DMS114 treated with DMSO at 0.1 percent for 48 hours (cell line): ENCODE measurements around the gene MUC5AC.
"Not testable (repeated sequence)": the region's sequence is repeated elsewhere in the genome, so short reads cannot be mapped to it uniquely, and the experiment has no call there.

Experiments used
- DNase-seq: peaks from one replicate; lab custom pipeline; 2025; ENCODE audit not compliant: unreplicated experiment; lab: John Stamatoyannopoulos, UW

Gene MUC5AC

DNA sequence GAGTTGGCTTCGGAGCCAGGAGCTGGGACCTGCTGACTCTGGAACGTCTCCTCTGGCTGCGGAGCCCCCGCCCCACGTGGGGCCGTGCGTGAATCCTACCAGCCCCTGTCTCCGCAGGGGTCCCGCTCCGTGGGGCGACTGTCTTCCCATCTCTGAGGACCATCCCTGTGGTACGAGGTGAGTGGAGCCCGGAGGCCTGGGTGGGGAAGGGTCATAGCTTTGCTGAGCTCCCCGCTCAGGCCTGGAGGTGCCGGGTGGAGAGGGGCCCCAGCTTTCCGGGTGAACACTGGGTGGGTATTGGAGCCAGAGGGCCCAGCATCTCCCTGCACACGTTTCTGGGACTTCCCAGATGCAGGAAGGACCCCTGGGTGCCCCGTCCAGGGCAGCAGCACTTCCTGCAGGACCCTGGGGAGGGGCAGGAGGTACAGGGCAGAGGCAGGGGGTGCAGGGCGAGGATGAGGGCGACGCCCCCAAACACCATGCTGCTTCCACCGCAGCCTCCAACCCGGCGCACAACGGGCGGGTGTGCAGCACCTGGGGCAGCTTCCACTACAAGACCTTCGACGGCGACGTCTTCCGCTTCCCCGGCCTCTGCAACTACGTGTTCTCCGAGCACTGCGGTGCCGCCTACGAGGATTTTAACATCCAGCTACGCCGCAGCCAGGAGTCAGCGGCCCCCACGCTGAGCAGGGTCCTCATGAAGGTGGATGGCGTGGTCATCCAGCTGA lies 3.8 kb downstream of the MUC5AC start:
- DNase-seq: no peak

DNA sequence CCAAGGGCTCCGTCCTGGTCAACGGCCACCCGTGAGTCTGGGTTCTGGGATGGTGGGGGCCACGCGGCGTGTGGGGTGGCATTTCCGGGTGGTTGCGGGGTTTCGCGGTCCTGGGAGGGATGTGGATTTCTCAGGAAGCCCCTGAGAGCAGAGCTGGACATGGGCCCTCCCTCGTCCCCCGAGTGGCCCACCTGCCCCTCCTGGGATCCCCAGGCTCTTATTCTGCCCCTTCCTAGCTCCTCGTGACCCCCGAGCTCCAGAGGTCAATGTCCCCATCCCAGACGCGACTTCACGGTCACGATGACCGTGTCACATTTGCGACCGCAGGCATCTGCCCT lies 4.4 kb downstream of the MUC5AC start:
- no peak for DNase-seq

GRCh38 chr11:1162491-1163311 lies 4.9 kb downstream of the MUC5AC start:
- no peak for DNase-seq

DNA sequence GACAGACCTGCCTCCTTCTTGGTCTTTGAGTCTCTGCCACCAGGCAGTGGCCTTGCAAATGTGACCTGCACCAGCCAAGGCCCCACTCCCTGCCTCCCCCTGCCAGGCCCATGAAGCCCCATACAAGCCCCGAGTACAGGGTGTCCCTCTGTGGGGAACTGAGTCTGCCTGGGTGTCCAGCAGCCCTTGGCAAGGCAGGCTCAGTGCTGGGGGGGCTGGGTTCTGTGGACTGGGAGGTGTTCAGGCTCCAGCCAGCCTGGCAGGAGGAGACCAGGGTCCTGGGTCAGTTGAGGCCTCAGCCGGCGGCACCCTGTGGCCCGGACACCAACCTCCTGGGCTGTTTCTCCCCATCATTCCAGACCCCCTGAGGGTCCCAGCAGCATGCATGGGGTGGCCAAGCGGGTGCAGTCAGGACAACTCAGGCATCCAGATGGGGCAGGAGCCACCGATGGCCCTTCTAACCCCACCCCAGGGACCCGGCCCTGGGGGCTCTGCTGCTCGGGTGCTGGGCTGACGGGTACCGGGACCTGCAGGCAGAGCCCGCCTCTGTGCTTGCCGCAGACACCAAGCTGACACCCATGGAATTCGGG lies 5.7 kb downstream of the MUC5AC start:
- no peak for DNase-seq

- no peak for DNase-seq
Measured at GRCh38 chr11:1163911-1164735, 6.4 kb downstream of the MUC5AC start.

DNA sequence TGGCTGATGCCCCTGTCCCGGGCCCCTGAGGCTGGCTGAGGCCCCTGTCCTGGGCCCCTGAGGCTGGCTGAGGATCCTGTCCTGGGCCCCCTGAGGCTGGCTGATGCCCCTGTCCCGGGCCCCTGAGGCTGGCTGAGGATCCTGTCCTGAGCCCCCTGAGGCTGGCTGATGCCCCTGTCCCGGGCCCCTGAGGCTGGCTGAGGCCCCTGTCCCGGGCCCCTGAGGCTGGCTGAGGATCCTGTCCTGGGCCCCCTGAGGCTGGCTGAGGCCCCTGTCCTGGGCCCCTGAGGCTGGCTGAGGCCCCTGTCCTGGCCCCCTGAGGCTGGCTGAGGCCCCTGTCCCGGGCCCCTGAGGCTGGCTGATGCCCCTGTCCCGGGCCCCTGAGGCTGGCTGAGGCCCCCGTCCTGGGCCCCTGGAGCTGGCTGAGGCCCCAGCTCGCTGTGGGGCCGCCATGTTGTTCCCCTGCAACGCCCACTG lies 7.1 kb downstream of the MUC5AC start:
- DNase-seq: not testable (repeated sequence)

GRCh38 chr11:1165256-1166041 lies 7.7 kb downstream of the MUC5AC start:
- no peak for DNase-seq

DNA sequence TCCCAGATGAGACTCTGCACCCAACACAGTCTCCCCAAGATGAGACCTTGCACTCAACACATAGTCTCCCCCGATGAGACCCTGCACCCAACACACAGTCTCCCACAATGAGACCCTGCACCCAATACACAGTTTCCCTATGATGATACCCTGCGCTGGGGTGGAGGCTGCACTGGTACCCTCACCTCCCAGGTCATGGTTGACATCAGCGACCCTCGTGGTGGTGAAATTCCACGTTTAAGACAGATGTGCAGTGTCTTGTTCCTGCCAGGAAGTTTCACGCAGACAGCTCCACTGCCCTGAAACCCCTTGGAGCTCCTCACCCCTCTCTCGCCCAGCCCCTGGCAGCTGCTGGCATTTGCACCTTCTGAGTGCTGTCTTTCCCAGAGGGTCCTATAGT lies 9.5 kb downstream of the MUC5AC start:
- no peak for DNase-seq

GRCh38 chr11:1167751-1168231 lies 10.0 kb downstream of the MUC5AC start:
- DNase-seq: no peak

DNA sequence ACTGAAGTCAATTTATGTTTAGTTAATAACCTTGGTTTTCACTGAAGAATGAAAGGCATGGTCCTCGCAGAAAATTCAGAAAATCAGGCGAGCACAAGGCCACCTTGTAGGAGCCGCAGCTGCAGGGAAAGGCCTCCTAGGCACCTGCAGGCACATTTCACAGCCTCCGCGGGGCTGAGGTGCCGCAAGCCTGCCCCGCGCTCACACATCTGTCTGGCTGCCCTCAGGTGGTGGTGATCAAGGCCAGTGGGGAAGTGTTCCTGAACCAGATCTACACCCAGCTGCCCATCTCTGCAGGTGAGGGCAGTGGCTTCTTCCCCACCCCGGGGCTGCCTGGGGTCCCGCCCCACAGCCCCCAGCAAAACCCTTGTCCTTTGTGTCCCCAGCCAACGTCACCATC lies 10.5 kb downstream of the MUC5AC start:
- DNase-seq: no peak

GRCh38 chr11:1168721-1169161 lies 11.0 kb downstream of the MUC5AC start:
- no peak for DNase-seq

DNA sequence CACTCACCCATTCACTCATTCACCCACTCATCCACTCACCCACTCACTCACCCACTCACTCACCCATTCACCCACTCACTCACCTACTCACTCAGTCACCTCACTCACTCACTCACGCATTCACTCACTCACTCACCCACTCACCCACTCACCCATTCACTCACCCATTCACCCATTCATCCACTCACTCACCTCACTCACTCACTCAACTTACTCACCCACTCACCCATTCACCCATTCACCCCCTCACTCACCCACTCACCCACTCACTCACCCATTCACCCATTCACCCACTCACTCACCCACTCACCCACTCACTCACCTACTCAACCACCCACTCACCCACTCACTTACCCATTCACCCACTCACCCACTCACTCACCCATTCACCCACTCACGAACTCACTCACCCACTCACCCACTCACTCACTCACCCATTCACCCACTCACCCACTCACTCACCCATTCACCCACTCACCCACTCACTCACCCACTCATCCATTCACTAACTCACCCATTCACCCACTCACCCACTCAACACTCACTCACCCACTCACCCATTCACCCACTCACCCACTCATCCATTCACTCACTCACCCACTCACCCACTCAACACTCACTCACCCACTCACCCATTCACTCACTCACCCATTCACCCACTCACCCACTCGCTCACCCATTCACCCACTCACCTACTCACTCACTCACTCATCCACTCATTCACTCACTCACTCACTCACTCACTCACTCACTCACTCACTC lies 13.7 kb downstream of the MUC5AC start:
- DNase-seq: no peak

- no peak for DNase-seq
Measured at GRCh38 chr11:1171985-1172728, 14.4 kb downstream of the MUC5AC start.

DNA sequence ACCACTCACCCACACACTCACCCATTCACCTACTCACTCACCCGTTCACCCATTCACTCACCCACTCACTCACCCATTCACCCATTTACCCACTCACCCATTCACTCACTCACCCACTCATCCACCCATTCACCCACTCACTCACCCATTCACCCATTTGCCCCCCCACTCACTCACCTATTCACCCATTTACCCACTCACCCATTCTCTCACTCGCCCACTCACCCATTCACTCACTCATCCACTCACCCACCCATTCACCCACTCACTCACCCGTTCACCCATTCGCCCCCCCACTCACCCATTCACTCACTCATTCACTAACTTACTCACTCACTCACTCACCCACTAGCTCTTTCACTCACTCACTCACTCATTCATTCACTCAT lies 15.0 kb downstream of the MUC5AC start:
- DNase-seq: no peak

- DNase-seq: not testable (repeated sequence)
Measured at GRCh38 chr11:1173396-1173795, 15.6 kb downstream of the MUC5AC start.

GRCh38 chr11:1174441-1175370 lies 17.0 kb downstream of the MUC5AC start:
- no peak for DNase-seq

DNA sequence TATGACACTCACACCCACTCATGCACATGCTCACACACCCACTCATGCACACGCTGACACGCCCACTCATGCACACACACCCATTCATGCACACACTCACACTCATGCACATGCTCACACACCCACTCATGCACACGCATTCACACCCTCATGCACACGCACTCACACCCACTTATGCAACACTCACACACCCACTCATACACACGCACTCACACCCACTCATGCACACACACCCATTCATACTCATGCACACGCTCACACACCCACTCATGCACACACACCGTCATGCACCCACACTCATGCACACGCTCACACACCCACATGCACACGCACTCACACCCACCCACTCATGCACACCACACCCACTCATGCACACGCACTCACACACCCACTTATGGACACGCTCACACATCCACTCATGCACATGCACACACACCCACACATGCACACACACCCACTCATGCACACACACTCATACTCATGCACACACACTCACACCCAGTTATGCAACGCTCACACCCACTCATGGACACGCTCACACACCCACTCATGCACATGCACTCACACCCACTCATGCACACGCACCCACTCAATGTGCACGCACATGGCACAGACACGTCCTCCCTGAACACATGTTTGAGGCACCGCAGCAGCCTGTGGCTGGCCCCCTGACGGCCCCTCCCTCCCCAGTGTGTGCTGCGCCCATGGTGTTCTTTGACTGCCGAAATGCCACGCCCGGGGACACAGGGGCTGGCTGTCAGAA lies 17.9 kb downstream of the MUC5AC start:
- DNase-seq: no peak
